Body of pancreas (tissue), 4 donors: ENCODE measurements around the gene SLC22A23. TPM values are rescaled to one million over a fixed set of nuclear protein-coding genes. Genes with fewer than 3 reads are reported as not detected.

ENCODE experiments used
- ATAC-seq: fragments of 150-250 bp; one replicate; pipeline ENCODE4 v1.9.1; 2016
- DNase-seq, 4 donors: peaks; one replicate each; pipeline ENCODE4 v3.0.0-alpha.2; 2019
- H3K27ac ChIP-seq, 4 donors: fragments of 200-600 bp; sonication (generic); 1 replicate in 3 of 4; 2 replicates in 1 of 4; pipeline versions ENCODE4 v1.5.1 to v1.6.1; 2016 to 2019; ENCODE audit warnings: mild to moderate bottlenecking in 1 of 4, mixed read lengths in 1 of 4, moderate library complexity in 1 of 4
- H3K27me3 ChIP-seq, 2 donors: fragments of 200-600 bp; sonication (generic); one replicate each; pipeline ENCODE4 v1.6.0; 2016; ENCODE audit warnings: mild to moderate bottlenecking in 1 of 2
- H3K36me3 ChIP-seq, 2 donors: fragments of 200-600 bp; sonication (generic); replicated peaks in 1 of 2; 2 replicates each; pipeline ENCODE4 v1.5.1; 2016; ENCODE audit warnings: low read depth in 2 of 2; ENCODE audit not compliant: insufficient read depth in 1 of 2
- H3K4me1 ChIP-seq: fragments of 200-600 bp; sonication (generic); one replicate; pipeline ENCODE4 v1.6.0; 2016
- H3K4me3 ChIP-seq, 2 donors: fragments of 200-600 bp; sonication (generic); 1 replicate in 1 of 2; 2 replicates in 1 of 2; pipeline ENCODE4 v1.5.1; 2016 to 2019
- H3K9me3 ChIP-seq, 3 donors: fragments of 200-600 bp; sonication (generic); 1 replicate in 2 of 3; 2 replicates in 1 of 3; pipeline ENCODE4 v1.5.1; 2016
- POLR2A ChIP-seq, 3 donors: fragments of 450-650 bp; IDR thresholded peaks; one replicate each; pipeline ENCODE4 v1.6.1; 2016; ENCODE audit warnings: antibody characterized with exemption in 3 of 3, mild to moderate bottlenecking in 2 of 3
- WGBS, 2 donors: methylation state at CpG; one replicate each; pipeline ENCODE4 v1.1.5; 2017; 5-methylcytosine and 5-hydroxymethylcytosine counted together
- intact Hi-C: fragments of 100-400 bp; cut with DNase I; formaldehyde crosslinking; loops from one replicate; pipeline ENCODE4 v1.15.1; 2023
- total RNA-seq, 2 donors: library from RNA; depleted of rRNA; stranded (reverse); fragments of >200 nt; gene quantifications; one replicate each; pipeline ENCODE4 v1.1.0, GENCODE V29; 2016
- TF ChIP-seq, protein P1 (sequence below), 7 experiments: fragments of 450-650 bp in 4 of 7; fragments of 200-600 bp in 3 of 7; sonication (generic) in 3 of 7; IDR thresholded peaks; one replicate each; pipeline ENCODE4 v1.5.1; 2016 to 2019; ENCODE audit warnings: antibody characterized with exemption in 7 of 7

SLC22A23 gene
- total RNA-seq, 2 donors from 2014 or later = 20.4 to 32.2 TPM

- DNase-seq (no peak), ATAC-seq (no peak)
- WGBS, 2 donors = 68 to 77% methylated on average over 8 of the region's 8 CpGs
- no peak overlapping the region for H3K4me3 ChIP-seq
- TF ChIP-seq, protein P1, sequence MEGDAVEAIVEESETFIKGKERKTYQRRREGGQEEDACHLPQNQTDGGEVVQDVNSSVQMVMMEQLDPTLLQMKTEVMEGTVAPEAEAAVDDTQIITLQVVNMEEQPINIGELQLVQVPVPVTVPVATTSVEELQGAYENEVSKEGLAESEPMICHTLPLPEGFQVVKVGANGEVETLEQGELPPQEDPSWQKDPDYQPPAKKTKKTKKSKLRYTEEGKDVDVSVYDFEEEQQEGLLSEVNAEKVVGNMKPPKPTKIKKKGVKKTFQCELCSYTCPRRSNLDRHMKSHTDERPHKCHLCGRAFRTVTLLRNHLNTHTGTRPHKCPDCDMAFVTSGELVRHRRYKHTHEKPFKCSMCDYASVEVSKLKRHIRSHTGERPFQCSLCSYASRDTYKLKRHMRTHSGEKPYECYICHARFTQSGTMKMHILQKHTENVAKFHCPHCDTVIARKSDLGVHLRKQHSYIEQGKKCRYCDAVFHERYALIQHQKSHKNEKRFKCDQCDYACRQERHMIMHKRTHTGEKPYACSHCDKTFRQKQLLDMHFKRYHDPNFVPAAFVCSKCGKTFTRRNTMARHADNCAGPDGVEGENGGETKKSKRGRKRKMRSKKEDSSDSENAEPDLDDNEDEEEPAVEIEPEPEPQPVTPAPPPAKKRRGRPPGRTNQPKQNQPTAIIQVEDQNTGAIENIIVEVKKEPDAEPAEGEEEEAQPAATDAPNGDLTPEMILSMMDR (IDR thresholded peaks at IDR 0.05) = no peak
- no peak for TF ChIP-seq POLR2A (IDR thresholded peaks at IDR 0.05)
- H3K27me3 ChIP-seq = no peaks in the 10 kb centered on the region
- H3K36me3 ChIP-seq = no peaks in the 10 kb centered on the region
- no peaks in the 10 kb centered on the region for H3K9me3 ChIP-seq
- H3K27ac ChIP-seq = no peak overlapping the region
- intact Hi-C loops = no loop called here
- peaks cover 69% of the 10 kb centered on the region for H3K4me1 ChIP-seq
These were observed 106.5 kb downstream of the SLC22A23 start for GRCh38 chr6:3350252-3350796.

DNA sequence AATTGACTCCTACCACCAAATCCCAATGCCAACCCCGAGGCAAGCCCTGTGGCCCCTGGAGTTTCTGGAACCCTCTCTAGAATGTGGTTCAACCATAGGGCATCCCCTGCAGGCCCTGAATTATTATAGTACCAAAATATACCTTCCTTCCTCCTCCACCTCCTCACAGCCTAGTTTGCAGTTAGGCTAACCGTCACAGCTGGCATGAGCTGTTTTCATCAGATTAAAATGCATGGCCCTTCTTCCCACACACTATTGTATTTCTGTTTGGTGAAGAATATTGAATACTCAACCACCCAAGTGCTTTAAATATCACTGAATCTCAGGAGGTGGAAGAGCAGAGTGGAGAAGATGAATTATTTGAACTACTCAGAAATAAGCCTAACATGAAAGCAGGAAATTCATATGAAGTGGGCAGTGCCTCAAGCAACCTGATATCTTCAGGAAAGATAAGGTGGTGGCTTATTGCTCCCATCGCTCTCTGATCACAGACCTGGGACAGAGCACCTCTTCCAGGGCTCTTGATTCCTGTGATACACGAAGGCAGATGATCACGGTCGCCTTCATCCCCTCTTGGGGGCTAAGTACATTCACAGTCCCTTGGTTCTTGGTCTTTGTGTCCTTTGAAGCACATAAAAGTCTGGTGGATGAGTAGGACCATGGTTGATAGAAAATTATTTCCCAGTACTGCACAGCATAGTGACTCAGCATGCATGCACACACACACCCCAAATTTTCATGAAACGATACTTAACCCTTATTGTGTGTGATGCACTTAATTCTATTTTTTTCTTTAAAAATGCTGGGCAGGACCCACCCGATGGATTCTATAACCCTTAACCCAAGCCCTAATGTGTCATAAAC lies 107.2 kb downstream of the SLC22A23 start:
- TF ChIP-seq, protein P1 (IDR thresholded peaks at IDR 0.05) = no peak
- DNase-seq = no peak
- Histone ChIP-seq H3K36me3 (no peaks in the 10 kb centered on the region), H3K27me3 (no peaks in the 10 kb centered on the region), H3K9me3 (no peaks in the 10 kb centered on the region), H3K4me1 (peaks cover 69% of the 10 kb centered on the region), H3K4me3 (no peak overlapping the region), H3K27ac (no peak overlapping the region)
- no peak for ATAC-seq
- WGBS, 2 donors = 75 to 86% methylated on average over 8 of the region's 8 CpGs
- intact Hi-C loops = no loop called here

GRCh38 chr6:3348821-3349220 lies 108.0 kb downstream of the SLC22A23 start:
- DNase-seq = no peak
- H3K27ac ChIP-seq = no peak overlapping the region
- ATAC-seq = no peak
- intact Hi-C loops = no loop called here
- H3K4me1 ChIP-seq = peaks cover 66% of the 10 kb centered on the region
- 82 to 89% methylated on average over 7 of the region's 7 CpGs for WGBS, 2 donors
- H3K27me3 ChIP-seq = no peaks in the 10 kb centered on the region
- TF ChIP-seq POLR2A (IDR thresholded peaks at IDR 0.05) = no peak
- TF ChIP-seq, protein P1 (IDR thresholded peaks at IDR 0.05) = no peak
- no peak overlapping the region for H3K4me3 ChIP-seq
- no peaks in the 10 kb centered on the region for H3K36me3 ChIP-seq
- no peaks in the 10 kb centered on the region for H3K9me3 ChIP-seq

- Histone ChIP-seq H3K36me3 (no peaks in the 10 kb centered on the region), H3K4me3 (no peak overlapping the region), H3K4me1 (peaks cover 56% of the 10 kb centered on the region), H3K9me3 (no peaks in the 10 kb centered on the region), H3K27ac (no peak overlapping the region), H3K27me3 (no peaks in the 10 kb centered on the region)
- intact Hi-C loops = no loop called here
- DNase-seq (no peak), ATAC-seq (no peak)
- WGBS, 2 donors = 93 to 96% methylated on average over 7 of the region's 7 CpGs
- TF ChIP-seq, protein P1 (IDR thresholded peaks at IDR 0.05) = no peak
- no peak for TF ChIP-seq POLR2A (IDR thresholded peaks at IDR 0.05)
These were observed 109.0 kb downstream of the SLC22A23 start for GRCh38 chr6:3347826-3348225.
